ENCODE results near the gene TMEM126B. TPM values are rescaled to one million over a fixed set of nuclear protein-coding genes. Genes with fewer than 3 reads are reported as not detected.

TMEM126B gene
- total and polyA plus RNA-seq, 2 of the 13 experiments (the other 11 are each of a cell fraction or from before 2014, with no cell fraction given): 33.6 to 54.8 TPM

DNA sequence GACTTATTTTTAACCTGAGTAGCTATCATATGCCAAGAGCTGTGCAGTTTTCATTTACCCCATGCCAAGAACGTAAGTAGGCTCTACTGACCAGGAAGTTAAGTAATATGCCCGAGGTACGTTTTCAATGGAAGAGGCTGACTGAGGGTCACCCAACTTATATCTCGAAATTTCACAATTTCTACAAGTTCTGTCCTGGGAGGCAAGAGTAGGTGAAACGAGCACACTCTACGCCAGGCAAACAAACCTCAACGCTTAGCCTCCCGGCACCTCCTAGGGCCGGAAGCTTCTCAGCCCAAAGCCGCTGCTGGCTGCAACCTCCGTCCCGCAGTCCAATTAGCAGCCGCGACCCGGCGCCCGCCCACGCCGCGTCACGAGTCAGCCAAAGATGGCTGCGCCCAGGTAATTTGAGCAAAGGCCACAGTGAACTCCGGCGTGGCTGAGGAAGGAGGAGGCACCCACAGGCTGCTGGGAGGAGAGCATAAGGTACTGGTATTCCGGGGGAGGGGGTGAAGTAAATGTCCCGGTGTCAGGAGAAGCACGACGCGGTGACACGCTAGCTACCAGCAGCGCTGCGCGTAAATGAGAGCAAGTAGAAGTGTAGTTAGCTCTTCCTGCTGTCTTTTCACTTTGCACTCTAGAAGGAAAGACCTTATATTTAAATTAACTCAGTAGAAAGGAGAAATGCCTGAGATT is 19.4 kb downstream of the TMEM126B start, which contains the start of gene TMEM126A (continued):
- TF ChIP-seq, protein P1, sequence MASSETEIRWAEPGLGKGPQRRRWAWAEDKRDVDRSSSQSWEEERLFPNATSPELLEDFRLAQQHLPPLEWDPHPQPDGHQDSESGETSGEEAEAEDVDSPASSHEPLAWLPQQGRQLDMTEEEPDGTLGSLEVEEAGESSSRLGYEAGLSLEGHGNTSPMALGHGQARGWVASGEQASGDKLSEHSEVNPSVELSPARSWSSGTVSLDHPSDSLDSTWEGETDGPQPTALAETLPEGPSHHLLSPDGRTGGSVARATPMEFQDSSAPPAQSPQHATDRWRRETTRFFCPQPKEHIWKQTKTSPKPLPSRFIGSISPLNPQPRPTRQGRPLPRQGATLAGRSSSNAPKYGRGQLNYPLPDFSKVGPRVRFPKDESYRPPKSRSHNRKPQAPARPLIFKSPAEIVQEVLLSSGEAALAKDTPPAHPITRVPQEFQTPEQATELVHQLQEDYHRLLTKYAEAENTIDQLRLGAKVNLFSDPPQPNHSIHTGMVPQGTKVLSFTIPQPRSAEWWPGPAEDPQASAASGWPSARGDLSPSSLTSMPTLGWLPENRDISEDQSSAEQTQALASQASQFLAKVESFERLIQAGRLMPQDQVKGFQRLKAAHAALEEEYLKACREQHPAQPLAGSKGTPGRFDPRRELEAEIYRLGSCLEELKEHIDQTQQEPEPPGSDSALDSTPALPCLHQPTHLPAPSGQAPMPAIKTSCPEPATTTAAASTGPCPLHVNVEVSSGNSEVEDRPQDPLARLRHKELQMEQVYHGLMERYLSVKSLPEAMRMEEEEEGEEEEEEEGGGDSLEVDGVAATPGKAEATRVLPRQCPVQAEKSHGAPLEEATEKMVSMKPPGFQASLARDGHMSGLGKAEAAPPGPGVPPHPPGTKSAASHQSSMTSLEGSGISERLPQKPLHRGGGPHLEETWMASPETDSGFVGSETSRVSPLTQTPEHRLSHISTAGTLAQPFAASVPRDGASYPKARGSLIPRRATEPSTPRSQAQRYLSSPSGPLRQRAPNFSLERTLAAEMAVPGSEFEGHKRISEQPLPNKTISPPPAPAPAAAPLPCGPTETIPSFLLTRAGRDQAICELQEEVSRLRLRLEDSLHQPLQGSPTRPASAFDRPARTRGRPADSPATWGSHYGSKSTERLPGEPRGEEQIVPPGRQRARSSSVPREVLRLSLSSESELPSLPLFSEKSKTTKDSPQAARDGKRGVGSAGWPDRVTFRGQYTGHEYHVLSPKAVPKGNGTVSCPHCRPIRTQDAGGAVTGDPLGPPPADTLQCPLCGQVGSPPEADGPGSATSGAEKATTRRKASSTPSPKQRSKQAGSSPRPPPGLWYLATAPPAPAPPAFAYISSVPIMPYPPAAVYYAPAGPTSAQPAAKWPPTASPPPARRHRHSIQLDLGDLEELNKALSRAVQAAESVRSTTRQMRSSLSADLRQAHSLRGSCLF (CRISPR knock-in tag; IDR thresholded peaks at IDR 0.05; ENCODE audit: borderline replicate concordance): no peak
- TF ChIP-seq, protein P2, sequence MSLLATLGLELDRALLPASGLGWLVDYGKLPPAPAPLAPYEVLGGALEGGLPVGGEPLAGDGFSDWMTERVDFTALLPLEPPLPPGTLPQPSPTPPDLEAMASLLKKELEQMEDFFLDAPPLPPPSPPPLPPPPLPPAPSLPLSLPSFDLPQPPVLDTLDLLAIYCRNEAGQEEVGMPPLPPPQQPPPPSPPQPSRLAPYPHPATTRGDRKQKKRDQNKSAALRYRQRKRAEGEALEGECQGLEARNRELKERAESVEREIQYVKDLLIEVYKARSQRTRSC (CRISPR knock-in tag; IDR thresholded peaks at IDR 0.05; ENCODE audit: low read depth): no peak
- TF ChIP-seq ZNF124 (CRISPR knock-in tag; IDR thresholded peaks at IDR 0.05) (0 out of 2 replicates have a peak, but pooled peaks have one; percentile 32), ZNF816 (CRISPR knock-in tag; IDR thresholded peaks at IDR 0.05; ENCODE audit: borderline replicate concordance) (peak; percentile 48; the same call in 1 of the 2 replicates), POLR2AphosphoS5 (IDR thresholded peaks at IDR 0.05; ENCODE audit: low read depth, low read length) (peak; percentile 93), ZNF776 (CRISPR knock-in tag; IDR thresholded peaks at IDR 0.05) (no peak), RXRB (CRISPR knock-in tag; IDR thresholded peaks at IDR 0.05; ENCODE audit: borderline replicate concordance) (peak; percentile 50; the same call in 1 of the 2 replicates), SOX6 (IDR thresholded peaks at IDR 0.05) (no peak), SOX6 (CRISPR knock-in tag; IDR thresholded peaks at IDR 0.05) (peak; percentile 64), CHD4 (IDR thresholded peaks at IDR 0.05; ENCODE audit: borderline replicate concordance, low read length) (no peak)
- TF ChIP-seq, protein P3, sequence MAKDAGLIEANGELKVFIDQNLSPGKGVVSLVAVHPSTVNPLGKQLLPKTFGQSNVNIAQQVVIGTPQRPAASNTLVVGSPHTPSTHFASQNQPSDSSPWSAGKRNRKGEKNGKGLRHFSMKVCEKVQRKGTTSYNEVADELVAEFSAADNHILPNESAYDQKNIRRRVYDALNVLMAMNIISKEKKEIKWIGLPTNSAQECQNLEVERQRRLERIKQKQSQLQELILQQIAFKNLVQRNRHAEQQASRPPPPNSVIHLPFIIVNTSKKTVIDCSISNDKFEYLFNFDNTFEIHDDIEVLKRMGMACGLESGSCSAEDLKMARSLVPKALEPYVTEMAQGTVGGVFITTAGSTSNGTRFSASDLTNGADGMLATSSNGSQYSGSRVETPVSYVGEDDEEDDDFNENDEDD (CRISPR knock-in tag; IDR thresholded peaks at IDR 0.05; ENCODE audit: borderline replicate concordance): peak; percentile 52; the same call in 1 of the 2 replicates
- TF ChIP-seq, protein P4, sequence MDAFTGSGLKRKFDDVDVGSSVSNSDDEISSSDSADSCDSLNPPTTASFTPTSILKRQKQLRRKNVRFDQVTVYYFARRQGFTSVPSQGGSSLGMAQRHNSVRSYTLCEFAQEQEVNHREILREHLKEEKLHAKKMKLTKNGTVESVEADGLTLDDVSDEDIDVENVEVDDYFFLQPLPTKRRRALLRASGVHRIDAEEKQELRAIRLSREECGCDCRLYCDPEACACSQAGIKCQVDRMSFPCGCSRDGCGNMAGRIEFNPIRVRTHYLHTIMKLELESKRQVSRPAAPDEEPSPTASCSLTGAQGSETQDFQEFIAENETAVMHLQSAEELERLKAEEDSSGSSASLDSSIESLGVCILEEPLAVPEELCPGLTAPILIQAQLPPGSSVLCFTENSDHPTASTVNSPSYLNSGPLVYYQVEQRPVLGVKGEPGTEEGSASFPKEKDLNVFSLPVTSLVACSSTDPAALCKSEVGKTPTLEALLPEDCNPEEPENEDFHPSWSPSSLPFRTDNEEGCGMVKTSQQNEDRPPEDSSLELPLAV (CRISPR knock-in tag; conservative IDR thresholded peaks at IDR 0.05; ENCODE audit: low read depth): no peak
- TF ChIP-seq, protein P5, sequence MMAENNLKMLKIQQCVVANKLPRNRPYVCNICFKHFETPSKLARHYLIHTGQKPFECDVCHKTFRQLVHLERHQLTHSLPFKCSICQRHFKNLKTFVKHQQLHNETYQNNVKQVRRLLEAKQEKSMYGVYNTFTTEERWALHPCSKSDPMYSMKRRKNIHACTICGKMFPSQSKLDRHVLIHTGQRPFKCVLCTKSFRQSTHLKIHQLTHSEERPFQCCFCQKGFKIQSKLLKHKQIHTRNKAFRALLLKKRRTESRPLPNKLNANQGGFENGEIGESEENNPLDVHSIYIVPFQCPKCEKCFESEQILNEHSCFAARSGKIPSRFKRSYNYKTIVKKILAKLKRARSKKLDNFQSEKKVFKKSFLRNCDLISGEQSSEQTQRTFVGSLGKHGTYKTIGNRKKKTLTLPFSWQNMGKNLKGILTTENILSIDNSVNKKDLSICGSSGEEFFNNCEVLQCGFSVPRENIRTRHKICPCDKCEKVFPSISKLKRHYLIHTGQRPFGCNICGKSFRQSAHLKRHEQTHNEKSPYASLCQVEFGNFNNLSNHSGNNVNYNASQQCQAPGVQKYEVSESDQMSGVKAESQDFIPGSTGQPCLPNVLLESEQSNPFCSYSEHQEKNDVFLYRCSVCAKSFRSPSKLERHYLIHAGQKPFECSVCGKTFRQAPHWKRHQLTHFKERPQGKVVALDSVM (CRISPR knock-in tag; IDR thresholded peaks at IDR 0.05): peak; percentile 73
- TF ChIP-seq, protein P6, sequence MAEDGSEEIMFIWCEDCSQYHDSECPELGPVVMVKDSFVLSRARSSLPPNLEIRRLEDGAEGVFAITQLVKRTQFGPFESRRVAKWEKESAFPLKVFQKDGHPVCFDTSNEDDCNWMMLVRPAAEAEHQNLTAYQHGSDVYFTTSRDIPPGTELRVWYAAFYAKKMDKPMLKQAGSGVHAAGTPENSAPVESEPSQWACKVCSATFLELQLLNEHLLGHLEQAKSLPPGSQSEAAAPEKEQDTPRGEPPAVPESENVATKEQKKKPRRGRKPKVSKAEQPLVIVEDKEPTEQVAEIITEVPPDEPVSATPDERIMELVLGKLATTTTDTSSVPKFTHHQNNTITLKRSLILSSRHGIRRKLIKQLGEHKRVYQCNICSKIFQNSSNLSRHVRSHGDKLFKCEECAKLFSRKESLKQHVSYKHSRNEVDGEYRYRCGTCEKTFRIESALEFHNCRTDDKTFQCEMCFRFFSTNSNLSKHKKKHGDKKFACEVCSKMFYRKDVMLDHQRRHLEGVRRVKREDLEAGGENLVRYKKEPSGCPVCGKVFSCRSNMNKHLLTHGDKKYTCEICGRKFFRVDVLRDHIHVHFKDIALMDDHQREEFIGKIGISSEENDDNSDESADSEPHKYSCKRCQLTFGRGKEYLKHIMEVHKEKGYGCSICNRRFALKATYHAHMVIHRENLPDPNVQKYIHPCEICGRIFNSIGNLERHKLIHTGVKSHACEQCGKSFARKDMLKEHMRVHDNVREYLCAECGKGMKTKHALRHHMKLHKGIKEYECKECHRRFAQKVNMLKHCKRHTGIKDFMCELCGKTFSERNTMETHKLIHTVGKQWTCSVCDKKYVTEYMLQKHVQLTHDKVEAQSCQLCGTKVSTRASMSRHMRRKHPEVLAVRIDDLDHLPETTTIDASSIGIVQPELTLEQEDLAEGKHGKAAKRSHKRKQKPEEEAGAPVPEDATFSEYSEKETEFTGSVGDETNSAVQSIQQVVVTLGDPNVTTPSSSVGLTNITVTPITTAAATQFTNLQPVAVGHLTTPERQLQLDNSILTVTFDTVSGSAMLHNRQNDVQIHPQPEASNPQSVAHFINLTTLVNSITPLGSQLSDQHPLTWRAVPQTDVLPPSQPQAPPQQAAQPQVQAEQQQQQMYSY (CRISPR knock-in tag; IDR thresholded peaks at IDR 0.05): no peak
